HepG2 (cell line): ENCODE data around the gene PKP3. TPM values are rescaled to one million over a fixed set of nuclear protein-coding genes. Genes with fewer than 3 reads are reported as not detected.

Source experiments
- ATF3 ChIP-seq: sonication (generic); formaldehyde crosslinking; IDR thresholded peaks from 2 replicates; pipeline ENCODE4 v1.4.0; 2020; ENCODE audit warnings: missing genetic modification reagents
- ATF6 ChIP-seq: sonication (generic); formaldehyde crosslinking; conservative IDR thresholded peaks from 2 replicates; pipeline ENCODE4 v1.4.0; 2020; ENCODE audit warnings: missing genetic modification reagents
- CC2D1A ChIP-seq: sonication (generic); formaldehyde crosslinking; IDR thresholded peaks from 2 replicates; pipeline ENCODE4 v1.8.1; 2023; ENCODE audit warnings: mild to moderate bottlenecking, missing genetic modification reagents
- CCDC6 ChIP-seq: sonication (generic); formaldehyde crosslinking; IDR thresholded peaks from 2 replicates; pipeline ENCODE4 v1.8.1; 2022; ENCODE audit warnings: mild to moderate bottlenecking, missing genetic modification reagents, moderate library complexity
- HDAC1 ChIP-seq: sonication (generic); formaldehyde crosslinking; IDR thresholded peaks from 2 replicates; pipeline ENCODE4 v1.5.1; 2020; ENCODE audit warnings: mild to moderate bottlenecking, missing genetic modification reagents
- NFRKB ChIP-seq: fragments of 450-650 bp; IDR thresholded peaks from 2 replicates; pipeline ENCODE4 v1.6.1; 2017
- POLR2AphosphoS5 ChIP-seq: IDR thresholded peaks from 2 replicates; pipeline ENCODE4 v1.6.1; 2012; ENCODE audit warnings: low read depth, low read length
- PRDM10 ChIP-seq: sonication (generic); formaldehyde crosslinking; IDR thresholded peaks from 2 replicates; pipeline ENCODE4 v1.4.0; 2020; ENCODE audit warnings: low read depth, missing genetic modification reagents
- PTBP1 ChIP-seq: fragments of 200-400 bp; formaldehyde crosslinking; IDR thresholded peaks from 2 replicates; pipeline ENCODE4 v1.6.1; 2018; ENCODE audit warnings: low read length, low read depth; ENCODE audit not compliant: poor library complexity, severe bottlenecking
- RARA ChIP-seq: IDR thresholded peaks from 2 replicates; pipeline ENCODE4 v1.6.1; 2016; ENCODE audit warnings: missing genetic modification reagents, missing compliant biosample characterization
- SIN3B ChIP-seq: fragments of 150-350 bp; IDR thresholded peaks from 2 replicates; pipeline ENCODE4 v1.6.1; 2014; ENCODE audit warnings: low read length
- SRY ChIP-seq: sonication (generic); formaldehyde crosslinking; IDR thresholded peaks from 2 replicates; pipeline ENCODE4 v1.8.0; 2022; ENCODE audit warnings: mild to moderate bottlenecking, missing genetic modification reagents
- TAF15 ChIP-seq: fragments of 200-400 bp; formaldehyde crosslinking; IDR thresholded peaks from one replicate; pipeline ENCODE4 v1.6.1; 2018; ENCODE audit warnings: mild to moderate bottlenecking, low read depth, low read length; ENCODE audit not compliant: poor library complexity, severe bottlenecking
- U2AF2 ChIP-seq: fragments of 200-400 bp; formaldehyde crosslinking; IDR thresholded peaks from 2 replicates; pipeline ENCODE4 v1.6.1; 2017; ENCODE audit warnings: low read depth, mild to moderate bottlenecking, low read length
- XBP1 ChIP-seq: sonication (generic); formaldehyde crosslinking; IDR thresholded peaks from 2 replicates; pipeline ENCODE4 v1.5.0; 2020; ENCODE audit warnings: missing genetic modification reagents
- ZFP36L2 ChIP-seq: sonication (generic); formaldehyde crosslinking; IDR thresholded peaks from 2 replicates; pipeline ENCODE4 v1.4.0; 2020; ENCODE audit warnings: missing genetic modification reagents
- ZNF143 ChIP-seq: sonication (generic); formaldehyde crosslinking; IDR thresholded peaks from 2 replicates; pipeline ENCODE4 v1.4.0; 2020; ENCODE audit warnings: missing genetic modification reagents
- ZNF253 ChIP-seq: sonication (generic); formaldehyde crosslinking; IDR thresholded peaks from 2 replicates; pipeline ENCODE4 v1.8.0; 2022; ENCODE audit warnings: mild to moderate bottlenecking, missing genetic modification reagents, borderline replicate concordance
- ZNF703 ChIP-seq: sonication (generic); formaldehyde crosslinking; IDR thresholded peaks from 2 replicates; pipeline ENCODE4 v1.5.1; 2020; ENCODE audit warnings: missing genetic modification reagents, mild to moderate bottlenecking, moderate library complexity, borderline replicate concordance
- ZNF839 ChIP-seq: sonication (generic); formaldehyde crosslinking; IDR thresholded peaks from 2 replicates; pipeline ENCODE4 v1.4.0; 2020; ENCODE audit warnings: missing genetic modification reagents, mild to moderate bottlenecking, borderline replicate concordance
- ZNF879 ChIP-seq: sonication (generic); formaldehyde crosslinking; IDR thresholded peaks from 2 replicates; pipeline ENCODE4 v1.8.1; 2023; ENCODE audit warnings: missing genetic modification reagents
- ZSCAN12 ChIP-seq: sonication (generic); formaldehyde crosslinking; IDR thresholded peaks from 2 replicates; pipeline ENCODE4 v1.9.0; 2021; ENCODE audit warnings: mild to moderate bottlenecking, missing genetic modification reagents
- polyA plus RNA-seq, 8 experiments: library from polyadenylated mRNA; depleted of rRNA in 3 of 8; stranded (reverse) in 7 of 8; unstranded in 1 of 8; fragments of >200 nt; fragmentation: Illumina TruSeq in 4 of 8; extraction: Trizol in 4 of 8; gene quantifications; 2 replicates each; pipeline versions ENCODE4 v1.2.1 to v1.2.3, GENCODE V29; 2011 to 2016; ENCODE audit warnings: low read depth in 4 of 8, missing spikeins in 1 of 8, mixed read lengths in 1 of 8; ENCODE audit not compliant: insufficient read depth in 1 of 8
- total RNA-seq, 5 experiments: library from RNA; depleted of rRNA; stranded (reverse); fragments of >200 nt; fragmentation: Illumina TruSeq; extraction: Trizol; gene quantifications; 2 replicates each; pipeline ENCODE4 v1.2.3, GENCODE V29; 2016; ENCODE audit warnings: low read depth in 1 of 5

Gene PKP3
- total and polyA plus RNA-seq, 2 of the 13 experiments (the other 11 are each of a cell fraction or from before 2014, with no cell fraction given): 18.0 to 28.7 TPM

GRCh38 chr11:393219-394033, 583 bp upstream of the PKP3 start (continued):
- TF ChIP-seq RARA (CRISPR knock-in tag): 0 out of 2 replicates have a peak, but pooled peaks have one; percentile 10
- TF ChIP-seq NFRKB: no peak
- no peak for TF ChIP-seq ZNF253 (CRISPR knock-in tag)
- TF ChIP-seq XBP1 (CRISPR knock-in tag): no peak
- TF ChIP-seq SRY (CRISPR knock-in tag): 0 out of 2 replicates have a peak, but pooled peaks have one; percentile 17
- peak; percentile 21; the same call in 1 of the 2 replicates for TF ChIP-seq HDAC1
- no peak for TF ChIP-seq ZNF879
- no peak for TF ChIP-seq ATF3 (CRISPR knock-in tag)
- TF ChIP-seq ZSCAN12 (CRISPR knock-in tag): no peak
- no peak for TF ChIP-seq PRDM10 (CRISPR knock-in tag)
- no peak for TF ChIP-seq ZNF839
- no peak for TF ChIP-seq ZNF143 (CRISPR knock-in tag)
- TF ChIP-seq POLR2AphosphoS5: no peak
- no peak for TF ChIP-seq U2AF2
- no peak for TF ChIP-seq ZFP36L2 (CRISPR knock-in tag)
- no peak for TF ChIP-seq CCDC6 (CRISPR knock-in tag)
- TF ChIP-seq TAF15: no peak
- TF ChIP-seq PTBP1: no peak
- TF ChIP-seq CC2D1A (CRISPR knock-in tag): no peak
- TF ChIP-seq ZNF703: no peak
- no peak for TF ChIP-seq ATF6 (CRISPR knock-in tag)
- no peak for TF ChIP-seq SIN3B
